SK-N-SH (cell line): ENCODE measurements around the gene DCUN1D3. TPM values are rescaled to one million over a fixed set of nuclear protein-coding genes. Genes with fewer than 3 reads are reported as not detected.

ENCODE experiments used
- CTCF ChIA-PET: fragments of 300-600, 350-600 bp; formaldehyde crosslinking; extraction: SDS; loops from one replicate; lab custom pipeline; 2021; lab: Yijun Ruan, JAX
- POLR2A ChIA-PET: fragments of 350-600 bp; sonication (Branson Sonifier 250); formaldehyde crosslinking; extraction: SDS; loops from one replicate; lab custom pipeline; 2020; ENCODE audit warnings: antibody characterized with exemption, inconsistent platforms; lab: Yijun Ruan, JAX
- DNase-seq: peaks from one replicate; pipeline ENCODE4 v3.0.0; 2012
- H2AFZ ChIP-seq: fragments of 200-600 bp; sonication (generic); 2 replicates; pipeline ENCODE4 v1.8.1; 2016; ENCODE audit warnings: antibody characterized with exemption, mild to moderate bottlenecking, low read depth
- H3F3A ChIP-seq: fragments of 200-600 bp; sonication (generic); replicated peaks from 2 replicates; pipeline ENCODE3; 2016; ENCODE audit warnings: antibody characterized with exemption, mild to moderate bottlenecking; ENCODE audit not compliant: insufficient read depth
- H3K27ac ChIP-seq, 2 experiments: fragments of 200-500 bp in 1 of 2; fragments of 200-600 bp in 1 of 2; sonication (Bioruptor generic) in 1 of 2; sonication (generic), shearing (Covaris generic) in 1 of 2; 2 replicates each; pipeline versions ENCODE4 v1.5.1 to v1.6.1; 2014 to 2016; ENCODE audit warnings: low read depth in 2 of 2, inconsistent platforms in 1 of 2, low read length in 1 of 2, mild to moderate bottlenecking in 1 of 2, mixed read lengths in 1 of 2
- H3K27me3 ChIP-seq: fragments of 200-600 bp; sonication (generic), shearing (Covaris generic); 2 replicates; pipeline ENCODE4 v1.6.1; 2016; ENCODE audit warnings: mixed run types; ENCODE audit not compliant: insufficient read depth
- H3K36me3 ChIP-seq, 2 experiments: fragments of 200-500 bp in 1 of 2; fragments of 200-600 bp in 1 of 2; sonication (Bioruptor generic) in 1 of 2; sonication (generic) in 1 of 2; replicated peaks in 1 of 2; 2 replicates each; pipeline versions ENCODE3 to v1.5.1; 2014 to 2016; ENCODE audit warnings: low read length in 1 of 2, mild to moderate bottlenecking in 1 of 2; ENCODE audit not compliant: insufficient read depth in 2 of 2, control insufficient read depth in 1 of 2
- H3K4me1 ChIP-seq, 2 experiments: fragments of 200-500 bp in 1 of 2; fragments of 200-600 bp in 1 of 2; sonication (Bioruptor generic) in 1 of 2; sonication (generic), shearing (Covaris generic) in 1 of 2; 2 replicates each; pipeline versions ENCODE4 v1.5.1 to v1.6.1; 2014 to 2016; ENCODE audit warnings: low read depth in 1 of 2, low read length in 1 of 2, mixed run types in 1 of 2; ENCODE audit not compliant: insufficient read depth in 2 of 2, control insufficient read depth in 1 of 2
- H3K4me2 ChIP-seq: fragments of 200-600 bp; sonication (generic), shearing (Covaris generic); 2 replicates; pipeline ENCODE4 v1.6.1; 2017; ENCODE audit warnings: mixed run types
- H3K4me3 ChIP-seq, 2 experiments: fragments of 200-500 bp in 1 of 2; fragments of 200-600 bp in 1 of 2; sonication (Bioruptor generic) in 1 of 2; sonication (generic), shearing (Covaris generic) in 1 of 2; 2 replicates each; pipeline versions ENCODE4 v1.5.1 to v1.8.1; 2014 to 2016; ENCODE audit warnings: low read depth in 2 of 2, inconsistent platforms in 1 of 2, low read length in 1 of 2, mild to moderate bottlenecking in 1 of 2, mixed read lengths in 1 of 2, moderate library complexity in 1 of 2
- H3K79me2 ChIP-seq: fragments of 200-600 bp; sonication (generic); 2 replicates; pipeline ENCODE4 v1.8.1; 2017; ENCODE audit warnings: mild to moderate bottlenecking; ENCODE audit not compliant: insufficient read depth
- H3K9ac ChIP-seq: fragments of 200-600 bp; sonication (generic); 2 replicates; pipeline ENCODE4 v1.6.1; 2017; ENCODE audit warnings: mixed run types
- H3K9me2 ChIP-seq: fragments of 200-600 bp; sonication (generic); 2 replicates; pipeline ENCODE4 v1.6.1; 2017; ENCODE audit warnings: mixed run types
- H3K9me3 ChIP-seq: fragments of 200-600 bp; sonication (generic); 2 replicates; pipeline ENCODE4 v1.6.1; 2017; ENCODE audit warnings: mixed run types, mild to moderate bottlenecking, moderate library complexity
- H4K20me1 ChIP-seq: fragments of 200-600 bp; sonication (generic); 2 replicates; pipeline ENCODE4 v1.6.1; 2017; ENCODE audit warnings: mild to moderate bottlenecking, mixed run types; ENCODE audit not compliant: insufficient read depth
- CHD2 ChIP-seq: fragments of 150-350 bp; IDR thresholded peaks from 2 replicates; pipeline ENCODE4 v1.6.1; 2018; ENCODE audit warnings: low read length; ENCODE audit not compliant: partially characterized antibody
- EP300 ChIP-seq, 2 experiments: IDR thresholded peaks; 2 replicates each; pipeline versions ENCODE4 v1.4.0 to v1.6.1; 2012; ENCODE audit warnings: borderline replicate concordance in 1 of 2, low read depth in 1 of 2, low read length in 1 of 2
- IRF3 ChIP-seq: fragments of 150-350 bp; IDR thresholded peaks from 2 replicates; pipeline ENCODE4 v1.6.1; 2016; ENCODE audit warnings: mild to moderate bottlenecking, low read depth, low read length
- REST ChIP-seq: IDR thresholded peaks from 2 replicates; pipeline ENCODE4 v1.6.1; 2012; ENCODE audit warnings: mild to moderate bottlenecking, low read depth, low read length, moderate library complexity
- SIN3A ChIP-seq: IDR thresholded peaks from 2 replicates; pipeline ENCODE4 v1.6.1; 2012; ENCODE audit warnings: low read depth, mild to moderate bottlenecking, low read length, moderate library complexity, borderline replicate concordance
- TAF1 ChIP-seq: IDR thresholded peaks from 2 replicates; pipeline ENCODE4 v1.6.1; 2012; ENCODE audit warnings: low read depth, mild to moderate bottlenecking, low read length, moderate library complexity, borderline replicate concordance
- YY1 ChIP-seq: IDR thresholded peaks from 2 replicates; pipeline ENCODE4 v1.4.0; 2012; ENCODE audit warnings: low read depth, mild to moderate bottlenecking
- ZBTB33 ChIP-seq: IDR thresholded peaks from 2 replicates; pipeline ENCODE4 v1.4.0; 2012; ENCODE audit warnings: low read depth, borderline replicate concordance
- WGBS: methylation state at CpG from one replicate; pipeline ENCODE4 v1.1.6; 2017; ENCODE audit warnings: low lambda C conversion rate; 5-methylcytosine and 5-hydroxymethylcytosine counted together
- polyA plus RNA-seq, 3 experiments: library from polyadenylated mRNA; depleted of rRNA; stranded (reverse); fragments of >200 nt; gene quantifications; 2 replicates each; pipeline ENCODE4 v1.2.3, GENCODE V29; 2012
- TF ChIP-seq, protein P1 (sequence below): fragments of 150-350 bp; IDR thresholded peaks from 2 replicates; pipeline ENCODE4 v1.6.1; 2017; ENCODE audit warnings: antibody characterized with exemption, low read length, low read depth, borderline replicate concordance

Gene DCUN1D3
- polyA plus RNA-seq, 1 of the 3 experiments (the other 2 are of a cell fraction): 4.7 TPM

DNA sequence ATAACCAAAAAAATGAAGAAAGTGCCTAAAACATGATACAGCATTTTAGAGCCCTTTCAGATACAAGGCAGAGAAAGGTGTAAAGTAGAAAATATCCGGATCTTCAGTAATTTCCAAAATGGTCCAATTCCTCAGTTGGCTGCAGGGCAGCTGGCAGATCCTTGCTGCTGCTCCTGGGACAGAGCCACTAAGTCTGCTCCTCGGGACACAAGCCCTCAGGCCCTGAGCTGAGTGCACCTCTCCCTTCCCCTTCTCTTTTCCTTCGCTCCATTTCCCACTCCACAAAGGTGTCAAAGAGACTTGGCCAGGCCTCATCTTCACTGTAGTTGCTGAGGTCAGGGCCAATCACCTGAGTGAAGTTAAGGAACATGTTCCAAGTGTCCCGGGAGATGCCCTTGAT, 40.5 kb downstream of the DCUN1D3 start (continued):
- no peak for TF ChIP-seq REST
- no peak for TF ChIP-seq YY1
- TF ChIP-seq, protein P1, sequence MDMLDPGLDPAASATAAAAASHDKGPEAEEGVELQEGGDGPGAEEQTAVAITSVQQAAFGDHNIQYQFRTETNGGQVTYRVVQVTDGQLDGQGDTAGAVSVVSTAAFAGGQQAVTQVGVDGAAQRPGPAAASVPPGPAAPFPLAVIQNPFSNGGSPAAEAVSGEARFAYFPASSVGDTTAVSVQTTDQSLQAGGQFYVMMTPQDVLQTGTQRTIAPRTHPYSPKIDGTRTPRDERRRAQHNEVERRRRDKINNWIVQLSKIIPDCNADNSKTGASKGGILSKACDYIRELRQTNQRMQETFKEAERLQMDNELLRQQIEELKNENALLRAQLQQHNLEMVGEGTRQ: no peak
- TF ChIP-seq SIN3A: no peak
- TF ChIP-seq ZBTB33: no peak

- Histone ChIP-seq H3K27ac (no peak overlapping the region), H3K4me2 (no peak overlapping the region), H3K9me2 (no peaks in the 10 kb centered on the region), H3K4me3 (no peak overlapping the region), H3K27me3 (no peaks in the 10 kb centered on the region), H2AFZ (no peak overlapping the region), H3K9ac (no peak overlapping the region), H3K9me3 (no peaks in the 10 kb centered on the region), H3K4me1 (no peaks in the 10 kb centered on the region), H4K20me1 (no peaks in the 10 kb centered on the region), H3K79me2 (peaks cover 30% of the 10 kb centered on the region), H3K36me3 (peaks cover 34 to 42% of the 10 kb centered on the region in 2 experiments), H3F3A (no peaks in the 10 kb centered on the region)
- WGBS: 95% methylated on average over 3 of the region's 3 CpGs
- POLR2A ChIA-PET: no interaction called here
- TF ChIP-seq YY1 (no peak), IRF3 (no peak), EP300 (IDR thresholded peaks at IDR 0.05; ENCODE audit: borderline replicate concordance in 1 of 2, low read depth in 1 of 2, low read length in 1 of 2) (no peak), CHD2 (no peak), TAF1 (no peak)
- DNase-seq: no peak
- CTCF ChIA-PET: no interaction called here
These were observed 40.9 kb downstream of the DCUN1D3 start for GRCh38 chr16:20859229-20859628.
